Activated naive CD4-positive, alpha-beta T cell treated with anti-CD3 and anti-CD28 coated beads, Interleukin-2, amount 50 U/mL, for 24 hours (primary cell): ENCODE results near the gene WDR62.

Experiments
- H3K27ac Mint-ChIP-seq: one replicate; pipeline ENCODE4 v1.8.0; 2021; ENCODE audit warnings: mild to moderate bottlenecking, mixed read lengths
- H3K27me3 Mint-ChIP-seq: one replicate; pipeline ENCODE4 v1.8.0; 2021; ENCODE audit warnings: mixed read lengths
- H3K36me3 Mint-ChIP-seq: one replicate; pipeline ENCODE4 v1.8.0; 2021; ENCODE audit warnings: mixed read lengths
- H3K4me1 Mint-ChIP-seq: one replicate; pipeline ENCODE4 v1.8.0; 2021; ENCODE audit warnings: mixed read lengths
- H3K4me3 Mint-ChIP-seq: one replicate; pipeline ENCODE4 v1.8.0; 2021; ENCODE audit warnings: mild to moderate bottlenecking, mixed read lengths
- H3K9me3 Mint-ChIP-seq: one replicate; pipeline ENCODE4 v1.8.0; 2021; ENCODE audit warnings: mixed read lengths

WDR62 gene

DNA sequence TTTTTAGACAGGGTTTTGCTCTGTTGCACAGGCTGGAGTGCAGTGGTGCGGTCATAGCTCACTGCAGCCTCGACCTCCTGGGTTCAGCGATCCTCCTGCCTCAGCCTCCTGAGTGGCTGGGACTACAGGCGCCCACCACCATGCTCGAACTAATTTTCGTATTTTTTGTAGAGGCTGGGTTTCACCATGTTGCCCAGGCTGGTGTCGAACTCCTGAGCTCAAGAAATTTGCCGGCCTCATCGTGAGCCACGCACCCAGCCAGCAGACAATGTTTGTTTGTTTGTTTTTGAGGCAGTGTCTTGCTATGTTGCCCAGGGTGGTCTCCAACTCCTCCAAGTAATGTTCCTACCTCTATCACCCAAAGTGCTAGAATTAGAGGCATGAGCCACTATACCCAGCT is 98.4 kb downstream of the WDR62 start:
- Mint-ChIP-seq H3K27me3 (no peaks in the 10 kb centered on the region), H3K27ac (no peak overlapping the region), H3K9me3 (no peaks in the 10 kb centered on the region), H3K4me1 (no peaks in the 10 kb centered on the region), H3K4me3 (no peak overlapping the region), H3K36me3 (peaks cover 6% of the 10 kb centered on the region)
